Body of pancreas (tissue), 4 donors: ENCODE data around the gene TTC38. TPM values are rescaled to one million over a fixed set of nuclear protein-coding genes. Genes with fewer than 3 reads are reported as not detected.

Experiments used
- ATAC-seq: fragments of 150-250 bp; one replicate; pipeline ENCODE4 v1.9.1; 2016
- DNase-seq, 4 donors: peaks; one replicate each; pipeline ENCODE4 v3.0.0-alpha.2; 2019
- H3K27ac ChIP-seq, 4 donors: fragments of 200-600 bp; sonication (generic); 1 replicate in 3 of 4; 2 replicates in 1 of 4; pipeline versions ENCODE4 v1.5.1 to v1.6.1; 2016 to 2019; ENCODE audit warnings: mild to moderate bottlenecking in 1 of 4, mixed read lengths in 1 of 4, moderate library complexity in 1 of 4
- H3K27me3 ChIP-seq, 2 donors: fragments of 200-600 bp; sonication (generic); one replicate each; pipeline ENCODE4 v1.6.0; 2016; ENCODE audit warnings: mild to moderate bottlenecking in 1 of 2
- H3K36me3 ChIP-seq, 2 donors: fragments of 200-600 bp; sonication (generic); replicated peaks in 1 of 2; 2 replicates each; pipeline ENCODE4 v1.5.1; 2016; ENCODE audit warnings: low read depth in 2 of 2; ENCODE audit not compliant: insufficient read depth in 1 of 2
- H3K4me1 ChIP-seq: fragments of 200-600 bp; sonication (generic); one replicate; pipeline ENCODE4 v1.6.0; 2016
- H3K4me3 ChIP-seq, 2 donors: fragments of 200-600 bp; sonication (generic); 1 replicate in 1 of 2; 2 replicates in 1 of 2; pipeline ENCODE4 v1.5.1; 2016 to 2019
- H3K9me3 ChIP-seq, 3 donors: fragments of 200-600 bp; sonication (generic); 1 replicate in 2 of 3; 2 replicates in 1 of 3; pipeline ENCODE4 v1.5.1; 2016
- POLR2A ChIP-seq, 3 donors: fragments of 450-650 bp; IDR thresholded peaks; one replicate each; pipeline ENCODE4 v1.6.1; 2016; ENCODE audit warnings: antibody characterized with exemption in 3 of 3, mild to moderate bottlenecking in 2 of 3
- WGBS, 2 donors: methylation state at CpG; one replicate each; pipeline ENCODE4 v1.1.5; 2017; 5-methylcytosine and 5-hydroxymethylcytosine counted together
- intact Hi-C: fragments of 100-400 bp; cut with DNase I; formaldehyde crosslinking; loops from one replicate; pipeline ENCODE4 v1.15.1; 2023
- total RNA-seq, 2 donors: library from RNA; depleted of rRNA; stranded (reverse); fragments of >200 nt; gene quantifications; one replicate each; pipeline ENCODE4 v1.1.0, GENCODE V29; 2016
- TF ChIP-seq, protein P1 (sequence below), 7 experiments: fragments of 450-650 bp in 4 of 7; fragments of 200-600 bp in 3 of 7; sonication (generic) in 3 of 7; IDR thresholded peaks; one replicate each; pipeline ENCODE4 v1.5.1; 2016 to 2019; ENCODE audit warnings: antibody characterized with exemption in 7 of 7

TTC38 gene
- total RNA-seq, 2 donors from 2014 or later: 38.4 to 113 TPM

DNA sequence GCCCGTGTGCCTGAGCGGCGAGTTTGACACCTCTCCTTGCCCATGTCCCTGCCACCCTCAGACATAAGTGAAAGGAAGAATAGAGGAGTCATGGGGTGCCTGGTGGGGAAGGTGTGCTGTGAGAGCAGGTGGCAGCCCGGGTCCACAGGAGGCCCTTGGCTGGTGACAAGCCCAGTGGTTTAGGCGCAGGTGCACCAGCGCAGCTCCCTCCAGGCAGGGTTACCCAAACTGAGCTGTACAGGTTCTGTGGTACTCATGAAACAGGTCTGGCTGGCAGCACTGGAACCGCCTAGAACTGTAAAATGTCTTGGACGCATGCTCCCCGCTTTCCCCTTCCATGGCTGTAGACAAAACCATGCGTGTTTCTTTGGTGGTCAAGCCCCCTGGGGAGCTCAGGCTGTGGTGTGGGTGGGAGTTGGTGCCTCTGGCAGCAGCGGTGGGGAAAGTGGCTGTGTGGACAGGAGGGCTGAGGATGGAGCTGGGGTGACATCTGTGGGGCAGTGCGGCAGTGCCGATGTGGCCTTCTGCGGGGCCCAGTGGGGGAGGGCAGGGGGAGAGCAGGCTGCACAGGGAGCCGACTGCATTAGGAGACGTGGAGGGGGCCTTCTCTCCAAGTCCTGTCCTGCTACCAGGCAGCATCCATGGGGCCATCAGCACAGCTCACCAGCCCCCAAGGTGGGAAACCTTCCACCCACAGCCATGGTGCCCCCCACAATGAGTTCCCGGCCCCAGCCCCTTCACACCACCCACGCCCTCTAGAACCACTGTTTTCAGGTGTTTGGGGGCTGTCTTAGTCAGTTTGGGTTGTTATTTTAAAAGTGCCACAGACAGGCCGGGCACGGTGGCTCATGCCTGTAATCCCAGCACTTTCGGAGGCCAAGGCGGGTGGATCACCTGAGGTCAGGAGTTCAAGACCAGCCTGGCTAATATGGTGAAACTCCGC is 23.3 kb downstream of the TTC38 start:
- Histone ChIP-seq H3K4me1 (peaks cover 23% of the 10 kb centered on the region), H3K4me3 (no peak overlapping the region), H3K9me3 (no peaks in the 10 kb centered on the region), H3K36me3 (peaks cover 0 to 4% of the 10 kb centered on the region in 2 donors), H3K27me3 (no peaks in the 10 kb centered on the region), H3K27ac (no peak overlapping the region)
- ATAC-seq (no peak), DNase-seq (no peak)
- WGBS, 2 donors: 86 to 97% methylated on average over 16 to 22 of the region's 23 CpGs
- TF ChIP-seq, protein P1, sequence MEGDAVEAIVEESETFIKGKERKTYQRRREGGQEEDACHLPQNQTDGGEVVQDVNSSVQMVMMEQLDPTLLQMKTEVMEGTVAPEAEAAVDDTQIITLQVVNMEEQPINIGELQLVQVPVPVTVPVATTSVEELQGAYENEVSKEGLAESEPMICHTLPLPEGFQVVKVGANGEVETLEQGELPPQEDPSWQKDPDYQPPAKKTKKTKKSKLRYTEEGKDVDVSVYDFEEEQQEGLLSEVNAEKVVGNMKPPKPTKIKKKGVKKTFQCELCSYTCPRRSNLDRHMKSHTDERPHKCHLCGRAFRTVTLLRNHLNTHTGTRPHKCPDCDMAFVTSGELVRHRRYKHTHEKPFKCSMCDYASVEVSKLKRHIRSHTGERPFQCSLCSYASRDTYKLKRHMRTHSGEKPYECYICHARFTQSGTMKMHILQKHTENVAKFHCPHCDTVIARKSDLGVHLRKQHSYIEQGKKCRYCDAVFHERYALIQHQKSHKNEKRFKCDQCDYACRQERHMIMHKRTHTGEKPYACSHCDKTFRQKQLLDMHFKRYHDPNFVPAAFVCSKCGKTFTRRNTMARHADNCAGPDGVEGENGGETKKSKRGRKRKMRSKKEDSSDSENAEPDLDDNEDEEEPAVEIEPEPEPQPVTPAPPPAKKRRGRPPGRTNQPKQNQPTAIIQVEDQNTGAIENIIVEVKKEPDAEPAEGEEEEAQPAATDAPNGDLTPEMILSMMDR (IDR thresholded peaks at IDR 0.05): no peak
- no peak for TF ChIP-seq POLR2A (IDR thresholded peaks at IDR 0.05)
- intact Hi-C loops: no loop called here

DNA sequence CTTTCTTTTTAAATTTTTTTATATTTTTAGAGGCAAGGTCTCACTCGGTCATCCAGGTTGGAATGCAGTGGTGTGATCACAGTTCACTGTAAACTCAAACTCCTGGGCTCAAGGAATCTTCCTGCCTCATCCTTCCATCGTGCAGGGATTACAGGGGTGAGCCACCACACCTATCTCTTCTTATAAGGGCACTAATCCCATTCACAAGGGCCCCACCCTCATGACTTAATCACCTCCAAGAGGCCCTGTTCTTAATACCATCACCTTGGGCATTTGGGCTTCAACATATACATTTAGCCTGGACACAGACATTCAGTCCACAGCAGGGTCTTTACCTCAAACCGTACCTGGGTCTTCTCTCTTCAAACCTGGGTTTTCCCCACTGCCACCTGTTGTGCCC is 24.4 kb downstream of the TTC38 start:
- H3K27me3 ChIP-seq: no peaks in the 10 kb centered on the region
- ATAC-seq (no peak), DNase-seq (no peak)
- no peak overlapping the region for H3K27ac ChIP-seq
- H3K4me3 ChIP-seq: no peak overlapping the region
- no peaks in the 10 kb centered on the region for H3K9me3 ChIP-seq
- WGBS, 2 donors: 75 to 98% methylated on average over 3 of the region's 3 CpGs
- peaks cover 23% of the 10 kb centered on the region for H3K4me1 ChIP-seq
- intact Hi-C loops: no loop called here
- peaks cover 0 to 4% of the 10 kb centered on the region in 2 donors for H3K36me3 ChIP-seq
- TF ChIP-seq POLR2A (IDR thresholded peaks at IDR 0.05): no peak
- TF ChIP-seq, protein P1 (IDR thresholded peaks at IDR 0.05): no peak

- ATAC-seq (no peak), DNase-seq (peak in 1 of 4 donors; percentile 18)
- Histone ChIP-seq H3K27me3 (no peaks in the 10 kb centered on the region), H3K4me1 (peaks cover 22% of the 10 kb centered on the region), H3K4me3 (no peak overlapping the region), H3K9me3 (no peaks in the 10 kb centered on the region), H3K27ac (no peak overlapping the region), H3K36me3 (peaks cover 0 to 4% of the 10 kb centered on the region in 2 donors)
- intact Hi-C loops: no loop called here
- TF ChIP-seq POLR2A (IDR thresholded peaks at IDR 0.05): no peak
- TF ChIP-seq, protein P1 (IDR thresholded peaks at IDR 0.05): no peak
- WGBS, 2 donors: 86 to 93% methylated on average over 7 to 14 of the region's 14 CpGs
Observed at GRCh38 chr22:46292732-46293131, 24.9 kb downstream of the TTC38 start.

DNA sequence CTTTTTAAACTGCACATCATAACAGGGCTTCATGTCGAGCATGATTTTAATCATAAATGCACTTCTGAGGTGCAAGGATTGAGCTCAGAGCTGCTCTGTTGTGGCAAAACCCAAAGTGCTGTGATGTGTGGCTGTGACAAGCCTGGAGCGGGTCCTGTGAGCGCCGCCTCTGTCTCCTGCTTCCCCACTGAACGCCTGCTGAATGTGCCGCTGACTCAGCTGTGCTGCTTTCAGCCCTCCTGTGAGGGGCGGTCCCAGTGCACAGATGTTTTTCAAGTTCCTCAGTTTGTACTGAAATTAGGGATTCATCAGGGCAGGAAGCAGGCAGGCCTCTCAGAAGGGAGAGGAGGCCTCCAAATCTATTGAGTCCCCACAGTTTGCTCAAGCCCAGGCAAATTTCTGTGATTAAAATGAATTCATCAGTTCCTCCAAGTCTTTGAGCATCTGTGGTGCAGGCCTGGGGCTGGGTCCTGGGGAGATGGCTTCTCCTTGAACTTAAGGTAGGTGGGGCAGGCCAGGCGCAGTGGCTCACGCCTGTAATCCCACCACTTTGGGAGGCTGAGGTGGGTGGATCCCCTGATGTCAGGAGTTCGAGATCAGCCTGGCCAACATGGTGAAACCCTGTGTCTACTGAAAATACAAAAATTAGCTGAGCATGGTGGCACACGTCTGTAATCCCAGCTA is 25.9 kb downstream of the TTC38 start:
- Histone ChIP-seq H3K4me3 (no peak overlapping the region), H3K27ac (peak overlapping the region in 1 of 4 donors; percentile 15), H3K4me1 (peaks cover 18% of the 10 kb centered on the region), H3K9me3 (no peaks in the 10 kb centered on the region), H3K36me3 (peaks cover 0 to 4% of the 10 kb centered on the region in 2 donors), H3K27me3 (no peaks in the 10 kb centered on the region)
- peak in 1 of 4 donors; percentile 69 for DNase-seq
- no peak for ATAC-seq
- WGBS, 2 donors: 80 to 92% methylated on average over 5 to 11 of the region's 11 CpGs
- TF ChIP-seq, protein P1 (IDR thresholded peaks at IDR 0.05): no peak
- TF ChIP-seq POLR2A (IDR thresholded peaks at IDR 0.05): peak in 1 of 3 donors; percentile 28
- intact Hi-C loops: no loop called here
